WERI-Rb-1 (cell line): ENCODE data around the gene SHISA7.

Experiments
- DNase-seq: peaks from one replicate; pipeline ENCODE4 v3.0.0-alpha.2; 2020
- H3K27ac ChIP-seq: fragments of 250-450 bp; sonication (Bioruptor Pico); 2 replicates; pipeline ENCODE4 v1.5.1; 2020; ENCODE audit warnings: mild to moderate bottlenecking, moderate library complexity
- H3K27me3 ChIP-seq: fragments of 250-450 bp; sonication (Bioruptor Pico); 2 replicates; pipeline ENCODE4 v1.5.1; 2021; ENCODE audit warnings: mild to moderate bottlenecking, low read depth, moderate library complexity; ENCODE audit not compliant: insufficient read depth, severe bottlenecking
- H3K36me3 ChIP-seq: fragments of 250-450 bp; sonication (Bioruptor Pico); 2 replicates; pipeline ENCODE4 v1.5.1; 2020; ENCODE audit warnings: mild to moderate bottlenecking, moderate library complexity
- H3K4me3 ChIP-seq: 2 replicates; pipeline ENCODE4 v1.5.1; 2011; ENCODE audit warnings: low read depth, mild to moderate bottlenecking, control low read depth, low read length
- H3K9me3 ChIP-seq: fragments of 250-450 bp; sonication (Bioruptor Pico); 2 replicates; pipeline ENCODE4 v1.5.1; 2021; ENCODE audit warnings: mild to moderate bottlenecking, moderate library complexity; ENCODE audit not compliant: severe bottlenecking
- TF ChIP-seq, protein P1 (sequence below): IDR thresholded peaks from 2 replicates; pipeline ENCODE4 v1.5.1; 2011; ENCODE audit warnings: low read depth, mild to moderate bottlenecking, control low read depth, inconsistent platforms, low read length

Gene SHISA7

DNA sequence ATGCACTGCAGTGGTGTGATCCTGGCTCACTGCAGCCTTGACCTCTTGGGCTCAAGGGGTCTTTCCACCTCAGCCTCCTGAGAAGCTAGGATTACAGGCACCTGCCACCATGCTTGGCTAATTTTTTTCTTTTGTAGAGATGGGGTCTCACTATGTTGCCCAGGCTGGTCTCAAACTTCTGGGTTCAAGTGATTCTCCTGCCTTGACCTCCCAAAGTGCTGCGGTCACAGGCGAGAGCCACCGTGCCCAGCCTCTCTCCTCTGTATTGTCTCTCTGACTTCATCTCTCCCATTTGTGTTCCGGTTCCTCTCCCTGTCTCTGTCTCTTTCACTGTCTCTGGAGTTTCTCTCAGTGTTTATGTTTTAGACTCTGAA is 23.1 kb upstream of the SHISA7 start:
- Histone ChIP-seq H3K4me3 (no peak overlapping the region), H3K9me3 (no peaks in the 10 kb centered on the region), H3K27ac (no peak overlapping the region), H3K27me3 (no peaks in the 10 kb centered on the region), H3K36me3 (peaks cover 1% of the 10 kb centered on the region; the same call in 1 of the 2 replicates)
- no peak for DNase-seq
- TF ChIP-seq, protein P1, sequence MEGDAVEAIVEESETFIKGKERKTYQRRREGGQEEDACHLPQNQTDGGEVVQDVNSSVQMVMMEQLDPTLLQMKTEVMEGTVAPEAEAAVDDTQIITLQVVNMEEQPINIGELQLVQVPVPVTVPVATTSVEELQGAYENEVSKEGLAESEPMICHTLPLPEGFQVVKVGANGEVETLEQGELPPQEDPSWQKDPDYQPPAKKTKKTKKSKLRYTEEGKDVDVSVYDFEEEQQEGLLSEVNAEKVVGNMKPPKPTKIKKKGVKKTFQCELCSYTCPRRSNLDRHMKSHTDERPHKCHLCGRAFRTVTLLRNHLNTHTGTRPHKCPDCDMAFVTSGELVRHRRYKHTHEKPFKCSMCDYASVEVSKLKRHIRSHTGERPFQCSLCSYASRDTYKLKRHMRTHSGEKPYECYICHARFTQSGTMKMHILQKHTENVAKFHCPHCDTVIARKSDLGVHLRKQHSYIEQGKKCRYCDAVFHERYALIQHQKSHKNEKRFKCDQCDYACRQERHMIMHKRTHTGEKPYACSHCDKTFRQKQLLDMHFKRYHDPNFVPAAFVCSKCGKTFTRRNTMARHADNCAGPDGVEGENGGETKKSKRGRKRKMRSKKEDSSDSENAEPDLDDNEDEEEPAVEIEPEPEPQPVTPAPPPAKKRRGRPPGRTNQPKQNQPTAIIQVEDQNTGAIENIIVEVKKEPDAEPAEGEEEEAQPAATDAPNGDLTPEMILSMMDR = no peak

DNA sequence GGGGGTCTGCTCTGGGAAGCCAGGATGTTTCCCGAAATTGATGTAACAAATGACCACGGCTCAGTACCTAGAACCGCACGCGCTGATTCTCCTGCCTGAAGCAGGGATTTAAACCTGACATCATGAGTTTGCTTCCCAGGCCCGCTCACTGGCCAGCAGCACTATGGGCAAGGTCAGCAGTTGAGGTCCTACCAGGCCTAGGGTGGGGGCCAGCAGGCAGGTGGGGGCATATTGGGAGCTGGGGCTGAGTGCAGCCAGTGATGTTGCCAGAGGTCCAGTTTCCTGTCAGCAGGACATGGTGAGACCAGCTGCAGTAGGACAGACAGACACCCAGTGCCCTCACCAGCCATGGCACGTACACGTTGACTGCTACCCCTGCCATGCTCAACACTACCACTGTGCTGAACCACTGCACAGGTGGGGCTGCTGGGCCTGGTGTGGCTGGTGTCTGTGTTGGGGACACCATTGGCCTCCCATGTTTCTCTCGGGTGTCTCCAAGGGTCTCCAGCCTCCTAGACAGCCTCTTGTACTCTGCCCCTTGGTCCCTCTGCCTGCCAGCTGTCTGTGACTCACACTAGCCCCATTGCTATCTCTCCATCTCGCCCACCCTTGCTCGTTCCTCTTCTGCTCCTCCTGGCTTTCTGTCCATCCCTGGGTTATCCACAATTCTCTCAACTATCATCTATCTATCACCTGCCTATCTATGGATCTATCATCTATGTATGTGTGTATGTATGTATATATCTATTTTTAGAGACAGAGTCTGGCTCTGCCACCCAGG is 22.6 kb upstream of the SHISA7 start:
- TF ChIP-seq, protein P1 = no peak
- Histone ChIP-seq H3K4me3 (no peak overlapping the region), H3K27ac (no peak overlapping the region), H3K9me3 (no peaks in the 10 kb centered on the region), H3K27me3 (no peaks in the 10 kb centered on the region), H3K36me3 (peaks cover 2% of the 10 kb centered on the region; the same call in 1 of the 2 replicates)
- DNase-seq = no peak

DNA sequence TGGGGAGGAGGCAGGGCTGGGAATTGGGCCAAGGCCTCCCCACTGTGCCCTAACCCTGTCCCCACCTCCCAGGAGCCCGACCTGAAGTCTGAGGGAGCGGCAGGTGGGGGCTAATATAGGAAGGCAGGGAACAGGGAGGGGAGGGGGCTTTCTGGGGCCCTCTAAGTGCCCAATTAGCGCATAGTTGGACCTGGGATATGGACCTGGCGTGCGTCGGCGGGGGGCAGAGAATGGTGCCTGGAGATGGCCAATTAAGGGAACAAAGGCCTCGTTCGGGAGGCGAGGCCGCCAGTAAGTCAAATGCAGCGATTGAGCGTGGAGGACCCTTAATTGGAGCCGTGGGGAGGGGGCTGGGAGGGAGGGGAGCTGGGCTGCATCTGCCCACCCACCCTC is 21.6 kb upstream of the SHISA7 start, which contains the start of gene C19orf85:
TSS of gene C19orf85 (minus strand) at position 90 of the 393 bp plus-strand sequence. CDS start 197 bp downstream, outside the sequence.
- Histone ChIP-seq H3K4me3 (no peak within 1 kb of the TSS), H3K27ac (no peak within 1 kb of the TSS), H3K36me3 (peaks cover 2% of the 10 kb centered on the region; the same call in 1 of the 2 replicates), H3K27me3 (no peaks in the 10 kb centered on the region), H3K9me3 (no peaks in the 10 kb centered on the region)
- TF ChIP-seq, protein P1 = no peak
- no peak for DNase-seq

DNA sequence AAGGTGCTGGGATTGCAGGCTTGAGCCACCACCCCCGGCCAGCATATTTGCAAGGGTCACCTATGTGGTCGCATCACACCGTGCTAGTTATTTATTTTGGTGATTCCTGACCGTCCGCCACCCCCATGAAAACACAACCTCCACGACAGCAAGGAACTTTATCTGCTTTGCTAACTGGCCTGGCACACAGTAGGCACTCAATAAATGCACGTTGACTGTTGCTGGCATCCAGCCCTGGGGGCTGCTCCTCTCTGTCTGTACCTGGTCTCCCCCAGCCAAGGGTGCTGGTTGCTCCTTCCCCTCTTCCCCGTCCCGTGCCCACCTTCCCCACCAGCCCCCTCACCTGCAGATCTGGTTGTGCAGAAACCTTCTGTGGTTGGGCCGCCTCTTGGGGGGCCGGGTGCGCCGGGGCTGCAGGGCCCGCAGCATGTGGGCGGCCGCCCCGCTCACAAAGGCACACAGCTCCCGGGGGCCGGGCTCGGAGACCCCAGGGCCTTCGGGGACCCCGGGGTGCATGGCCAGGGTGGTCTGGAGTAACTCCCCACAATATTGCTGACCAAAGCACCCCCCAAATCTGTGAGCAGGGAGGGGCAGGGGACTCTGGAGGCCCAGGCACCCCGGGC is 21.1 kb upstream of the SHISA7 start:
- H3K27me3 ChIP-seq = no peaks in the 10 kb centered on the region
- TF ChIP-seq, protein P1 = no peak
- no peak overlapping the region for H3K27ac ChIP-seq
- peaks cover 2% of the 10 kb centered on the region; the same call in 1 of the 2 replicates for H3K36me3 ChIP-seq
- H3K4me3 ChIP-seq = no peak overlapping the region
- H3K9me3 ChIP-seq = no peaks in the 10 kb centered on the region
- DNase-seq = no peak

DNA sequence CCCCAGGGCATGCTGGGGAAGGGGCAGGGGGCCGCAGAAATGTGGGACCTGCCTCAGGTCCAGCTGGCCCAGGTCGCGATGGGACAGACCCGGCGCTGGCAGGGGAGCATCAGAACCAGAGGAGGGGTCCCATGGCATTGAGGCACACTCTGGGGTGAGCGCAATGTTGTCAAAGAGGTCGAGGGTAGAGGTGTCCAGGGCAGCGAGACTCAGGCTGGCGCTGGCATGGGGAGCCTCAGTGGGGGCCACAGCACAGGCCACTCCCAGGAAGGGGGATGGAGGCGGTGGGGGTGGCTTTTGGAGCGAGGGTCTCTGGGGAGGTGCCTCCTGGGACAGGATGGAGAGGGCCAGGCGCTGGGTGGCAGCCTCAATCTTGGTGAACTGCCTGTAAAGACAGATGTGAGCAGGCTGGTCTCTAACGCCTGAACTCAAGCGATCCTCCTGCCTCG is 20.5 kb upstream of the SHISA7 start:
- peaks cover 2% of the 10 kb centered on the region; the same call in 1 of the 2 replicates for H3K36me3 ChIP-seq
- H3K4me3 ChIP-seq = no peak overlapping the region
- TF ChIP-seq, protein P1 = no peak
- no peak for DNase-seq
- no peaks in the 10 kb centered on the region for H3K9me3 ChIP-seq
- H3K27ac ChIP-seq = no peak overlapping the region
- no peaks in the 10 kb centered on the region for H3K27me3 ChIP-seq
